Measurements from ENCODE around the gene SS18L1. TPM values are rescaled to one million over a fixed set of nuclear protein-coding genes. Genes with fewer than 3 reads are reported as not detected.

The SS18L1 gene
- total RNA-seq, 5 donors from 2014 or later (not counting 1 experiment from before 2014, with no cell fraction given): 14.6 to 23.6 (median 19.4) TPM

- Histone ChIP-seq H3K4me3 (ENCODE audit: control insufficient read depth in 1 of 2, extremely low read depth in 1 of 2, low read length in 1 of 2) (no peak overlapping the region), H3K4me1 (ENCODE audit: control insufficient read depth in 1 of 2, extremely low read depth in 1 of 2, insufficient read depth in 2 of 2, low read length in 2 of 2) (no peaks in the 10 kb centered on the region), H3K36me3 (ENCODE audit: control insufficient read depth in 2 of 2, extremely low read depth in 1 of 2, insufficient read depth in 1 of 2, low read length in 1 of 2) (peaks cover under 1 to 4% of the 10 kb centered on the region in 2 donors), H3K27ac (ENCODE audit: low read length) (no peak overlapping the region), H3K9me3 (no peaks in the 10 kb centered on the region), H3K27me3 (replicated peaks in 1 of 2; ENCODE audit: control insufficient read depth in 2 of 2, extremely low read depth in 1 of 2, insufficient read depth in 2 of 2, low read length in 1 of 2) (no peaks in the 10 kb centered on the region)
- ATAC-seq (replicated peaks in 1 of 4): no peak
- no peak overlapping the region for H3K4me3 Mint-ChIP-seq
- peak overlapping the region in 1 of 2 donors; percentile 52 for H3K27ac Mint-ChIP-seq
- peaks cover 13% of the 10 kb centered on the region for H3K36me3 Mint-ChIP-seq
- 97% methylated on average over 28 of the region's 28 CpGs for WGBS (ENCODE audit: insufficient coverage)
- ChIA-PET POLR2A (no interaction called here), CTCF (no interaction called here)
- H3K27me3 Mint-ChIP-seq: no peaks in the 10 kb centered on the region
- no peaks in the 10 kb centered on the region for H3K9me3 Mint-ChIP-seq
- H3K4me1 Mint-ChIP-seq: no peaks in the 10 kb centered on the region
- DNase-seq: no peak
Measured at GRCh38 chr20:62174021-62174804, 30.6 kb downstream of the SS18L1 start.

GRCh38 chr20:62174870-62175624, 31.5 kb downstream of the SS18L1 start:
- ChIA-PET CTCF (no interaction called here), POLR2A (no interaction called here)
- Mint-ChIP-seq H3K9me3 (no peaks in the 10 kb centered on the region), H3K4me3 (no peak overlapping the region), H3K4me1 (no peaks in the 10 kb centered on the region), H3K27me3 (no peaks in the 10 kb centered on the region), H3K36me3 (peaks cover 13% of the 10 kb centered on the region), H3K27ac (no peak overlapping the region)
- Histone ChIP-seq H3K27me3 (replicated peaks in 1 of 2; ENCODE audit: control insufficient read depth in 2 of 2, extremely low read depth in 1 of 2, insufficient read depth in 2 of 2, low read length in 1 of 2) (no peaks in the 10 kb centered on the region), H3K36me3 (ENCODE audit: control insufficient read depth in 2 of 2, extremely low read depth in 1 of 2, insufficient read depth in 1 of 2, low read length in 1 of 2) (peaks cover 0 to 3% of the 10 kb centered on the region in 2 donors), H3K9me3 (no peaks in the 10 kb centered on the region), H3K4me3 (ENCODE audit: control insufficient read depth in 1 of 2, extremely low read depth in 1 of 2, low read length in 1 of 2) (no peak overlapping the region), H3K27ac (ENCODE audit: low read length) (no peak overlapping the region), H3K4me1 (ENCODE audit: control insufficient read depth in 1 of 2, extremely low read depth in 1 of 2, insufficient read depth in 2 of 2, low read length in 2 of 2) (no peaks in the 10 kb centered on the region)
- ATAC-seq (replicated peaks in 1 of 4) (no peak), DNase-seq (no peak)
- WGBS (ENCODE audit: insufficient coverage): 97% methylated on average over 25 of the region's 26 CpGs

GRCh38 chr20:62175711-62176110, 32.1 kb downstream of the SS18L1 start:
- Mint-ChIP-seq H3K36me3 (peaks cover 13% of the 10 kb centered on the region), H3K4me1 (no peaks in the 10 kb centered on the region), H3K4me3 (no peak overlapping the region), H3K27ac (no peak overlapping the region), H3K27me3 (no peaks in the 10 kb centered on the region), H3K9me3 (no peaks in the 10 kb centered on the region)
- no peaks in the 10 kb centered on the region for H3K27me3 ChIP-seq (replicated peaks in 1 of 2; ENCODE audit: control insufficient read depth in 2 of 2, extremely low read depth in 1 of 2, insufficient read depth in 2 of 2, low read length in 1 of 2)
- H3K4me3 ChIP-seq (ENCODE audit: control insufficient read depth in 1 of 2, extremely low read depth in 1 of 2, low read length in 1 of 2): no peak overlapping the region
- POLR2A ChIA-PET: no interaction called here
- no peak for ATAC-seq (replicated peaks in 1 of 4)
- H3K9me3 ChIP-seq: no peaks in the 10 kb centered on the region
- CTCF ChIA-PET: no interaction called here
- H3K36me3 ChIP-seq (ENCODE audit: control insufficient read depth in 2 of 2, extremely low read depth in 1 of 2, insufficient read depth in 1 of 2, low read length in 1 of 2): peaks cover 0 to 3% of the 10 kb centered on the region in 2 donors
- no peaks in the 10 kb centered on the region for H3K4me1 ChIP-seq (ENCODE audit: control insufficient read depth in 1 of 2, extremely low read depth in 1 of 2, insufficient read depth in 2 of 2, low read length in 2 of 2)
- no peak for DNase-seq
- H3K27ac ChIP-seq (ENCODE audit: low read length): no peak overlapping the region
- 100% methylated on average over 6 of the region's 10 CpGs for WGBS (ENCODE audit: insufficient coverage)

- Mint-ChIP-seq H3K4me1 (peaks cover 2 to 3% (median 3%) of the 10 kb centered on the region in 3 donors), H3K9me3 (no peaks in the 10 kb centered on the region), H3K27ac (no peak overlapping the region), H3K36me3 (peaks cover 9% of the 10 kb centered on the region), H3K4me3 (no peak overlapping the region), H3K27me3 (no peaks in the 10 kb centered on the region)
- Histone ChIP-seq H3K27me3 (replicated peaks in 1 of 2; ENCODE audit: control insufficient read depth in 2 of 2, extremely low read depth in 1 of 2, insufficient read depth in 2 of 2, low read length in 1 of 2) (no peaks in the 10 kb centered on the region), H3K4me1 (ENCODE audit: control insufficient read depth in 1 of 2, extremely low read depth in 1 of 2, insufficient read depth in 2 of 2, low read length in 2 of 2) (peaks cover 0 to 2% of the 10 kb centered on the region in 2 experiments), H3K27ac (ENCODE audit: low read length) (no peak overlapping the region), H3K36me3 (ENCODE audit: control insufficient read depth in 2 of 2, extremely low read depth in 1 of 2, insufficient read depth in 1 of 2, low read length in 1 of 2) (peaks cover 0 to 3% of the 10 kb centered on the region in 2 donors), H3K9me3 (no peaks in the 10 kb centered on the region), H3K4me3 (ENCODE audit: control insufficient read depth in 1 of 2, extremely low read depth in 1 of 2, low read length in 1 of 2) (no peak overlapping the region)
- ChIA-PET CTCF (no interaction called here), POLR2A (no interaction called here)
- DNase-seq (no peak), ATAC-seq (replicated peaks in 1 of 4) (no peak)
- 97% methylated on average over 14 of the region's 15 CpGs for WGBS (ENCODE audit: insufficient coverage)
Measured at GRCh38 chr20:62176866-62177265, 33.3 kb downstream of the SS18L1 start.

GRCh38 chr20:62177307-62177706, 33.7 kb downstream of the SS18L1 start:
- Histone ChIP-seq H3K9me3 (no peaks in the 10 kb centered on the region), H3K27ac (ENCODE audit: low read length) (no peak overlapping the region), H3K4me1 (ENCODE audit: control insufficient read depth in 1 of 2, extremely low read depth in 1 of 2, insufficient read depth in 2 of 2, low read length in 2 of 2) (peaks cover under 1 to 6% of the 10 kb centered on the region in 2 experiments), H3K27me3 (replicated peaks in 1 of 2; ENCODE audit: control insufficient read depth in 2 of 2, extremely low read depth in 1 of 2, insufficient read depth in 2 of 2, low read length in 1 of 2) (no peaks in the 10 kb centered on the region), H3K4me3 (ENCODE audit: control insufficient read depth in 1 of 2, extremely low read depth in 1 of 2, low read length in 1 of 2) (no peak overlapping the region), H3K36me3 (ENCODE audit: control insufficient read depth in 2 of 2, extremely low read depth in 1 of 2, insufficient read depth in 1 of 2, low read length in 1 of 2) (peaks cover 0 to 3% of the 10 kb centered on the region in 2 donors)
- Mint-ChIP-seq H3K27ac (no peak overlapping the region), H3K4me1 (peaks cover 7 to 8% (median 7%) of the 10 kb centered on the region in 3 donors), H3K36me3 (peaks cover 9% of the 10 kb centered on the region), H3K9me3 (no peaks in the 10 kb centered on the region), H3K27me3 (no peaks in the 10 kb centered on the region), H3K4me3 (no peak overlapping the region)
- 100% methylated on average over 8 of the region's 9 CpGs for WGBS (ENCODE audit: insufficient coverage)
- ChIA-PET CTCF (no interaction called here), POLR2A (no interaction called here)
- ATAC-seq (replicated peaks in 1 of 4) (no peak), DNase-seq (no peak)

- 100% methylated on average over 9 of the region's 19 CpGs for WGBS (ENCODE audit: insufficient coverage)
- no peak overlapping the region for H3K27ac Mint-ChIP-seq
Measured at GRCh38 chr20:62178316-62179161, 35.0 kb downstream of the SS18L1 start.

More at GRCh38 chr20:62178316-62179161, 35.0 kb downstream of the SS18L1 start:
- H3K27me3 ChIP-seq (replicated peaks in 1 of 2; ENCODE audit: control insufficient read depth in 2 of 2, extremely low read depth in 1 of 2, insufficient read depth in 2 of 2, low read length in 1 of 2): no peaks in the 10 kb centered on the region
- H3K27ac ChIP-seq (ENCODE audit: low read length): no peak overlapping the region
- H3K36me3 Mint-ChIP-seq: peaks cover 9% of the 10 kb centered on the region
- peaks cover 8 to 9% of the 10 kb centered on the region in 2 experiments for H3K4me1 ChIP-seq (ENCODE audit: control insufficient read depth in 1 of 2, extremely low read depth in 1 of 2, insufficient read depth in 2 of 2, low read length in 2 of 2)
- ATAC-seq (replicated peaks in 1 of 4) (no peak), DNase-seq (no peak)
- H3K4me3 Mint-ChIP-seq: no peak overlapping the region
- peaks cover 0 to 3% of the 10 kb centered on the region in 2 donors for H3K36me3 ChIP-seq (ENCODE audit: control insufficient read depth in 2 of 2, extremely low read depth in 1 of 2, insufficient read depth in 1 of 2, low read length in 1 of 2)
- no peaks in the 10 kb centered on the region for H3K9me3 ChIP-seq
- H3K27me3 Mint-ChIP-seq: no peaks in the 10 kb centered on the region
- H3K4me3 ChIP-seq (ENCODE audit: control insufficient read depth in 1 of 2, extremely low read depth in 1 of 2, low read length in 1 of 2): no peak overlapping the region
- ChIA-PET CTCF (no interaction called here), POLR2A (no interaction called here)
- H3K4me1 Mint-ChIP-seq: peaks cover 10 to 13% (median 12%) of the 10 kb centered on the region in 3 donors
- H3K9me3 Mint-ChIP-seq: no peaks in the 10 kb centered on the region

Measured in T-cell (primary cell).